ENCODE results near the gene CTDSP2.

CTDSP2 gene

DNA sequence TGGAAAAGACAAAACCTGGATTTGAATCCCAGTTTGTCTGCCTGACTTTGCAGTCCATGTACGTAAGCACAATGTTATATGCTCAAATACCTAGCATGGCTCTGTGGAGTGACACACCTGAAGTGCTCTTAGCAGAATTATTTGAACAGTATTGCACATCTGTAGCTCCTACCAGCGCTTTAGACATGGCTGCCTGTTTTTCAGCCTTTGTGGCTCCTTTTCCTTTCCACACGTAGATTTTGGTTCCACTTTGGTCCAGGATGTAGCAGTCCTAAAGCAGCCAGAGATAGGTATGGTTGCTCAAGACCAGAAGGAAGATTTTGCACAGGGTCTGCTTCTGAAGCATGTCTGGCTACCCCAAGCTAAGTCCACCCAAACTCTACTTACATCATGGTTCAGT is 37.1 kb downstream of the CTDSP2 start:
- TF ChIP-seq, protein P1, sequence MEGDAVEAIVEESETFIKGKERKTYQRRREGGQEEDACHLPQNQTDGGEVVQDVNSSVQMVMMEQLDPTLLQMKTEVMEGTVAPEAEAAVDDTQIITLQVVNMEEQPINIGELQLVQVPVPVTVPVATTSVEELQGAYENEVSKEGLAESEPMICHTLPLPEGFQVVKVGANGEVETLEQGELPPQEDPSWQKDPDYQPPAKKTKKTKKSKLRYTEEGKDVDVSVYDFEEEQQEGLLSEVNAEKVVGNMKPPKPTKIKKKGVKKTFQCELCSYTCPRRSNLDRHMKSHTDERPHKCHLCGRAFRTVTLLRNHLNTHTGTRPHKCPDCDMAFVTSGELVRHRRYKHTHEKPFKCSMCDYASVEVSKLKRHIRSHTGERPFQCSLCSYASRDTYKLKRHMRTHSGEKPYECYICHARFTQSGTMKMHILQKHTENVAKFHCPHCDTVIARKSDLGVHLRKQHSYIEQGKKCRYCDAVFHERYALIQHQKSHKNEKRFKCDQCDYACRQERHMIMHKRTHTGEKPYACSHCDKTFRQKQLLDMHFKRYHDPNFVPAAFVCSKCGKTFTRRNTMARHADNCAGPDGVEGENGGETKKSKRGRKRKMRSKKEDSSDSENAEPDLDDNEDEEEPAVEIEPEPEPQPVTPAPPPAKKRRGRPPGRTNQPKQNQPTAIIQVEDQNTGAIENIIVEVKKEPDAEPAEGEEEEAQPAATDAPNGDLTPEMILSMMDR (IDR thresholded peaks at IDR 0.05; ENCODE audit: low read depth, low read length, missing control alignments) = no peak
- DNase-seq (ENCODE audit: low read depth) = no peak
- H3K4me3 ChIP-seq (ENCODE audit: low read depth, low read length) = no peak overlapping the region
- in situ Hi-C loops (cut with HindIII; ENCODE audit: low sequenced_read_pairs) = no loop called here

DNA sequence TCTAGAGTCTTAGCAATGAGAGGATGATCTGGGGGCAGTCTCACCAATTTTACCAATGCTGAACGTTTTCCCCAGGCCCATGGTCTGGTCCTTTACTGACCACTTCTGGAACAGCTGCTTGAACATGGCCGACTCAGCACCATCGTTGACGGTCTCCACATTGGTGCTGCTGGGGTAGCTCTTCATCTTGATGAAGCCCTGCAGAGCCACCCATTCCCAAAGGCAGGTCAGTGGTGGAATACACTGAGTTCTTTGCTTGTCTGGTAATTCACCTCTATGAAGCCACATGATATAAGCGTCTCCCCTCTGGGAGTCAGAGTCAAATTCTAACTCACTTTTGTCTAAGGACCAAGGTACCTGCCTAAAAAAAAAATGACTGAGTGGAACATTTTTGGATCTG is 38.2 kb downstream of the CTDSP2 start:
- in situ Hi-C loops (cut with HindIII; ENCODE audit: low sequenced_read_pairs) = no loop called here
- H3K4me3 ChIP-seq (ENCODE audit: low read depth, low read length) = no peak overlapping the region
- no peak for DNase-seq (ENCODE audit: low read depth)
- TF ChIP-seq, protein P1 (IDR thresholded peaks at IDR 0.05; ENCODE audit: low read depth, low read length, missing control alignments) = no peak

DNA sequence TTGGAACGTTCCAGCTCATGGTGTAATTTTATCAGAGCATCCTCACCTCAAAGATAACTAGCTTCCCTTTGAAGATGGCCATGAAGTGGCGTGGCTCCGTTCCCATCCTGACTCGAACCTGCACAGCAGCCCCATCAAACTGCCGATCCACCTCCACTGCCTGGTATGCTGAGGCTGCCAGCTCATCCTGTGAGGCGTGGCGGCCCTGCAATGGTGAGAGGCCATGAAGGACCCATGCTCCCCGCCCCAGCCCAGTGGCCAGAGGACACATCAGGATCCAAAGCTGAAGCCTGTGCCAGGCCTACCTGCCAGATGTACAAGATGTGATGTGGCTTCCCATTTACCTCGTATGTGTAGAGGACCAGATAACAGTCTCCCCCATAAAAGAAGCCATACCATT is 39.2 kb downstream of the CTDSP2 start:
- TF ChIP-seq, protein P1 (IDR thresholded peaks at IDR 0.05; ENCODE audit: low read depth, low read length, missing control alignments) = no peak
- in situ Hi-C loops (cut with HindIII; ENCODE audit: low sequenced_read_pairs) = no loop called here

DNA sequence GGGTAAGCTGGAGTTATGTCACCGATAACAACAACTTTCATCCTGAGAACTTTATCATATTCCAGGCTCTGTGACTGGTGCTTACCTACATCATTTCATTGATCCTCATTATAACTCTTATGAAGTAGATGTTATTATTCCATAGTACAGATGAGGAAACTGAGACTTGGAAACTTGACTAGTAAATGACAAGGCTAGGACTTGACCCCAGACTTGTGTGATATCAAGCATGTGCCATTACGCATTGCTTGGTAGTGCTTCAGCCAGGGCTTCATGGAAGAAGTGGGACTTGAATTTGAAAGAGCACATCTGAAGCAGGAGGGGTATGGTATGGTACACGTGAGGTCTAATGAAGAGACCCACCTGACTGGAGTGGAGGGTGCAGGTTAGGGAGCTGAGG is 39.9 kb downstream of the CTDSP2 start:
- no peak for DNase-seq (ENCODE audit: low read depth)
- in situ Hi-C loops (cut with HindIII; ENCODE audit: low sequenced_read_pairs) = no loop called here
- TF ChIP-seq, protein P1 (IDR thresholded peaks at IDR 0.05; ENCODE audit: low read depth, low read length, missing control alignments) = no peak

More for the DNA sequence above, 39.2 kb downstream of the CTDSP2 start:
- no peak for DNase-seq (ENCODE audit: low read depth)
- no peak overlapping the region for H3K4me3 ChIP-seq (ENCODE audit: low read depth, low read length)

DNA sequence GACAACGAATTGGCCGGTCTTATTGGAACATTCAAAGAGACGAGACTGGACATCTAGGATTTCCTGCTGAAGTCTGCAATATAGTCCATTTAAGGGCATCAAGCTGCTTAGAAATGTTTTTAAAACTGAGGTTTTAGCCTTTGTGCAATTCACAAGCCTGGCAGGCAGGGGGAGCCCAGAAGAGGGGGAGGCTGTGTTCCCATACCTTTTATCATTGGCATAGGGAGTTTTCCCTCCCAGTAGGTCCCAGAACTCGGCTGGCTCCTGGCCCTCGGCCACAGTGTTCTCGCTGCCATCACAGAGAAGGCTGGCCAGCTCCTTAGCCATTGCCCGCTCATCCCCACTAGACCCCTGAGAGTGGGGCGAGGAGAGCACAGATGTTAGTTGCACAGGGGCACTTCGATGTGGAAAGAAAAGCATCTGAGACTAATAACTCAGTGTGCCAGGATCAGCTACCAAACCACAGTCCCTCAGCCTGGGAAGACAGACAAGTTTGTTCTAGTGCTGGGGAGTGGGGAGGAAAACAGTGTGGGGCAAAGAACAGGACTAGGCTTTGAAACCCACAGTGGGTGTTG is 43.1 kb downstream of the CTDSP2 start:
- no peak overlapping the region for H3K4me3 ChIP-seq (ENCODE audit: low read depth, low read length)
- peak; percentile 16 for DNase-seq (ENCODE audit: low read depth)
- in situ Hi-C loops (cut with HindIII; ENCODE audit: low sequenced_read_pairs) = no loop called here
- TF ChIP-seq, protein P1 (IDR thresholded peaks at IDR 0.05; ENCODE audit: low read depth, low read length, missing control alignments) = peak; percentile 83

More for the DNA sequence above, 39.9 kb downstream of the CTDSP2 start:
- H3K4me3 ChIP-seq (ENCODE audit: low read depth, low read length) = no peak overlapping the region

DNA sequence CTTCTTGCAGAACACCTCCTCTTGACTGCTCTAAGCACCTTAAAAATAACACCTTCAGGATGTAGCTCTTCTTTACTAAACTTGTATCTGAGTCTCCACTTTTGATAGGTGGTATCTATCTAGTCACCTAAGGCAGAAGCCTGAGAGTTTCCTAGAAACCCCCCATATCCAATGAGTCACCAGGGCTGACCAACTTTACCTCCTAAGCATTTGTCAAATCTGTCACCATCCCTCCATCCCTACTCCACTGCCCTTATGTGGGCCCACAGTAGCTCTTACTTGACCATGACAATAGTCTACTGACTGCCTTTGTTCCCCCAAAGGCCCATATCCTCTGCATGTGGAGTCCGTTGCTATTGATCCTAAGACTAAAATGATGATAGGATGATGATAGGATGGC is 43.9 kb downstream of the CTDSP2 start:
- TF ChIP-seq, protein P1 (IDR thresholded peaks at IDR 0.05; ENCODE audit: low read depth, low read length, missing control alignments) = no peak
- DNase-seq (ENCODE audit: low read depth) = no peak
- no peak overlapping the region for H3K4me3 ChIP-seq (ENCODE audit: low read depth, low read length)
- in situ Hi-C loops (cut with HindIII; ENCODE audit: low sequenced_read_pairs) = no loop called here

Data from astrocyte of the cerebellum (primary cell).